Suprapubic skin (tissue), 3 donors: ENCODE measurements around the gene AUTS2.

Experiments used
- CTCF ChIP-seq, 2 donors: fragments of 200-600 bp in 1 of 2; fragments of 450-650 bp in 1 of 2; sonication (generic) in 1 of 2; IDR thresholded peaks; one replicate each; pipeline ENCODE4 v1.5.1; 2016 to 2019; ENCODE audit warnings: antibody characterized with exemption in 2 of 2, mild to moderate bottlenecking in 1 of 2, moderate library complexity in 1 of 2
- POLR2A ChIP-seq, 2 donors: fragments of 450-650 bp; IDR thresholded peaks; one replicate each; pipeline ENCODE4 v1.6.1; 2017; ENCODE audit warnings: antibody characterized with exemption in 2 of 2, mild to moderate bottlenecking in 2 of 2, moderate library complexity in 2 of 2

- TF ChIP-seq POLR2A (IDR thresholded peaks at IDR 0.05): no peak
- TF ChIP-seq CTCF (IDR thresholded peaks at IDR 0.05): no peak
Observed at GRCh38 chr7:69786730-69787395, 188.6 kb downstream of the AUTS2 start.
